Non-pigmented ciliary epithelial cell (primary cell): Measurements from ENCODE around the gene DDX46.
"Not testable (repeated sequence)": the region's sequence is repeated elsewhere in the genome, so short reads cannot be mapped to it uniquely, and the experiment has no call there.

ENCODE experiments used
- DNase-seq: peaks from one replicate; pipeline ENCODE4 v3.0.0-alpha.2; 2010; ENCODE audit warnings: low read depth

DDX46 gene

DNA sequence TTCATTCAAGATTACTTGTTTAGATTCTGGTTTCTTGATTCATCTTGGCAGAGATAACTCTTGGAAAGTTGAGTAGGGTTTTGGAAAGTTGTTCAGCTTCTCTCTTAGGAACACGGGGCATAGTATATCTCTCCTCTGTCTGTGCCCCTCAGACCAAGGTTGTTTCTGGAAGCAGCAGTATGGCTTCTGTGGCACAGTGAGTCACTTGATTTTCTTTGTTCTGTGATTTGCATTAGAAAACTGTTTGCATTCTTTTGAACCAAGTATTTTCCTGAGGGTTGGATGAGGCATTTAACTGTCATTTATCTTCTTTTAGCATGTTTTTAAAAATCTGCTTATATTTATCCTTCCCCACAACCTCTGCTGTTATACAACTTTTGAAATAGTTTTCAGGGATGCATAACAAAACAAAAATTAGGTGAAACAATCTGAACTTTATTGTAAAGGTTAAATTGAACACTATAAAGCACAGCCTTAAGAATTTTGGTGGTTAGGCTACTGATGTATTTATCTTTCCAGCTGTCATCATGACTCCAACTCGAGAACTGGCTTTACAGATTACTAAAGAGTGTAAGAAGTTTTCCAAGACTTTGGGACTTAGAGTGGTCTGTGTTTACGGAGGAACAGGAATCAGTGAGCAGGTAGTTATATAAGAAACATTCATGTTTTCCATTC is 26.5 kb downstream of the DDX46 start:
- DNase-seq: no peak

DNA sequence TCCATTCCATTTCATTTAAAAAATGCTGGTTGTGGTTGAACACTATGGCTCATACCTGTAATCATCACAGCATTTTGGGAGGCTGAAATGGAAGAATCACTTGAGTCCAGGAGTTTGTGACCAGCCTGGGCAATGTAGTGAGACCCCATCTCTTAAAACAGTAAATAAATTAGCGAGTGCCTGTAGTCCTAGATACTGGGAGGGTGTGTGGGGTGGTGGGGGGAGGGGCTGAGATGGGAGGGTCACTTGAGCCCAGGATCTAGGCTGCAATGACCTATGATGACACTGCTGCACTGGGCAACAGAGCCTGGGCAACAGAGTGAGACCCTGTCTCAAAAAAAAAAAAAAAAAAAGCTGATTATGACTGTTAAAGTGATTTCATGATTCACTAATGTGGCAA is 29.1 kb downstream of the DDX46 start:
- DNase-seq: no peak

DNA sequence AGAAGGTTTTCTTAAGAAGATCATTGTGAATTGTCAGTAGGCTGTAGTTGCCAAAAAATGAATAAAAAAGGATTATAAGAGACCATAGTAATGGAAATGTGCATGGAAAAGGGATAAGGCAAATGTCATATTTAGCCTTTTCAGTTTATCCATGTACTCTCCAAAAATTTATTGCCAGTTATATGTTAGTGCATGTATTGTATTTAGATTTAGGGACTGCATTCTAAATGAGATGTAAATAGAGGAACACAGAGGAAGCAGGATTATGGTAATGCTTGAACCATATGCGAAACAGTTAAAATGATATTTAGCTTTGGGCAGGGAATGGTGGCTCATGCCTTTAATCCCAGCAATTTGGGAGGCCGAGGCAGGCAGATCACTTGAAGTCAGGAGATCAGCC is 33.0 kb downstream of the DDX46 start:
- DNase-seq: no peak

DNA sequence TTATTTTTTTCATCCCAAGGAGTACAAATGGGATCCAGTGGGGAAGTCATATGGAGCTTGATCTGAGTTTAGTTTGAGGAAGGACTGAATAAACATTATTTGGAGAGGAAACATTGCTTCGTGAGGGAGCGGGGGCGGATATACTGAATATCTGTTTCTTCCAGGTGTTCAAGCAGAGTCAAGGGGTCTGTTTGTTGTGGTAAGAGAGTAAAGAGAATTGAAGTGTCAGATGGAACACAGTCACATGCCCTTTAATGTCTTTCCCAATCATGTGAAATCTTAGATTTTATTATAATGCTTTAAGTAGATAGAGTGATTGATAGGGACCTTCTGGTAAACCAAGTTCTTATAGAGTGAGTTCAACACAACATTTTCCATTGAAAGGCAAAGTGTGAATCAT is 33.7 kb downstream of the DDX46 start:
- no peak for DNase-seq

DNA sequence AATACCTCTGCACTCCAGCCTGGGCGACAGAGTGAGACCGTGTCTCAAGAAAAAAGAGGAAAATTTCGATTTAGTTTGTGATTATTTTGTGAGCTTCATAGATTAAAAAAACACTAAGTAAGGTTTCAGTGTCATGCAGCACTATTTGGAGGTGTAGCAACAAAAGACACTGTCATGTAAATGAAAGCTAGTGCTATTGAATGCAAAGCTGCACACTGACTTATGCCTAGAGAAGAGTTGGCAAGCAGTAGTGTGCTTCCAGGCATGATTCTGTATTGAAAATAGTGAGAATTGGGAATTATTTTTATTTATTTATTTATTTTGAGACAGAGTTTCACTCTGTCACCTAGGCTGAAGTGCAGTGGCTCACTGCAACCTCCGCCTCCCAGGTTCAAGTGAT is 34.5 kb downstream of the DDX46 start:
- no peak for DNase-seq

DNA sequence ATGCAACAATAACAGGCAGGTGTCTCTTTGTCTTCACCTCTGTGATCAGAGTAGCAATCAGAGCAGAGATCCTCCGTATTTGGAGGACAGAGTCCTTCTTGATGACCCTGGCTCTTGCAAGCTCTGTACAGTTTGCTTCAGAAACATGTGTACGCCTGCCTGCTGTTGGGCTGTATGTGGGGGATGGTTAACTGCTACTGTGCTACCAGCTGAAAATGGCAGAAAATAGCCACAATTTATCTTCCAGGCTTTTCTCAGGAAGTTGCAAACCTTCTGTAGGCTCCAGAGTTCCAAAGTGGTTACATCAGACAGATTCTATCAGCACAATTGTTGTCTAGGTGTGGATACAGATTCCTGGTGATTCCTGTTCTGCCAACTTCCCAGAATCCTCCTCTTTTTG is 35.5 kb downstream of the DDX46 start:
- DNase-seq: peak; percentile 27

DNA sequence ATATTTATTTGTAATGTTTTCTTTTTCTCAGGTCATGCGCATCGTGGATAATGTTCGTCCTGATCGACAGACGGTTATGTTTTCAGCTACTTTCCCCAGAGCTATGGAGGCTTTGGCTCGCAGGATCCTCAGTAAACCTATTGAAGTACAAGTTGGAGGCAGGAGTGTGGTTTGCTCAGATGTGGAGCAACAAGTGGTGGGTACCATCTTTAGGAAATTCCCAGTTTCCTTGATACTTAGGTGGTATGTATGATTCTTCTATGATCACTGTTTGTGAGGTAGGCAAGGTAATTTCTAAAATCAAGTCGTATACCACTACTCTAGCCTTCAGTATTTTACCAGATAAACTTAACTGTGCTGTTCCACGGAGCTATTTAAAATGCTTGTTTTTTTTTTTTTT is 36.2 kb downstream of the DDX46 start:
- DNase-seq: no peak

DNA sequence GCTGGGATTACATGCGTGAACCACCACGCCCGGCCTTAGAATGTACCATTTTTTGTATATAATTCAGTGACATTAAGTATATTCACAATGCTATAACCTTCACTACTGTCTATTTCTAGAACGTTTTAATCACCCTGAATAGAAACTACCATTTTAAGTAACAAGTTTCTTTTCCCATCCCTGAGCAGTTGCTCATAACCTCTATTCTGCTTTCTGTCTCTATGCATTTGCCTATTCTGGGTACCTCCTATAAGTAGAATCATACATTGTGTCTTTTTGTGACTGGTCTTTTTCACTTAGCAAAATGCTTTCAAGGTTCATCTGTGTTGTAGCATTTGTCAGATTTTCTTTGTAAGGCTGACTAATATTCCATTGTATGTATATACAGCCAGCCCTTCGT is 39.9 kb downstream of the DDX46 start:
- DNase-seq: no peak

DNA sequence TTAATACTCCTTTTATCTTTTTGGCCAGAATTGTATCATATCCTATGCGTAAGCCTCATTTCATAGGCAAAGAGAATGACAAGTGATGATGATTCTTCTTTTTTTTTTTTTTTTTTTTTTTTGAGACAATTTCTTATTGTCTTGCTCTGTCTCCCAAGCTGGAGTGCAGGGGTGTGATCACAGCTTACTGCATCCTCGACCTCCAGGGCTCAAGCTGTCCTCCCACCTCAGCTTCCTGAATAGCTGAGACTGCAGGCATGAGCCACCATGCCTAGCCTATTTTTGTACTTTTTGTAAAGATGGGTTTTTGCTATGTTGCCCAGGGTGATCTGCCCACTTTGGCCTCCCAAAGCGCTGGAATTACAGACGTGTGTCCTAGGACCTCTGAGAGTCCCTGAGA is 45.2 kb downstream of the DDX46 start:
- no peak for DNase-seq

DNA sequence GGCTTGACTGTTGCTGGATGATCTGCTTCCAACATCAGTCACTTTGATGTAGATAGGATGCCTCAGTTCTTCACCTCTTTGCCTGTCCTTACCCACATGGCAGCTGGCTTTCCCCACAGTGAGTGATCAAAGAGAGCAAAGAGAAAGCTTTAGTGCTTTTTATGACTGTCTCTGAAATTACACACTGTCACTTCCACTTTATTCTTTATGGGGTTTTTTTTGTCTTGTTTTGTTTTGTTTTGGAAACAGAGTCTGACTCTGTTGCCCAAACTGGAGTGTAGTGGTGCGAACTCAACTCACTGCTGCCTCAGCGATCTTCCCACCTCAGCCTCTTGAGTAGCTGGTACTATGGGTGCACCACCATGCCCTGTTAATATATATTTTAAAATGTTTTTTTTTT is 54.8 kb downstream of the DDX46 start:
- no peak for DNase-seq

DNA sequence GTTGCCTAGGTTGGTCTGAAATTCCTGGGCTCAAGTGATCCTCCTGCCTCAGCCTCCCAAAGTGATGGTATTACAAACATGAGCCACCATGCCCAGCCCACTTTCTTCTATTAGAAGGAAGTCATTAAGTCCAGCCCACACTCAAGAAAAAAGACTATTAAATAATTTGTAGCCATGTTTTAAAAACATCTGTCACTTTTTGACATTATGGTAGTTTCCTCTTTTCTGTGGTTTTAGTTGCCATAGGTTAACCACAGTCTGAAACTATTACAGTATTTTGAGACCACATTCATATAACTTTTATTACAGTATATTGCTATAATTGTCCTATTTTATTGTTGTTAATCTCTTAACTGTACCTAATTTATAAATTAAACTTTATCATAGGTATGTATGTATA is 55.2 kb downstream of the DDX46 start:
- DNase-seq: no peak

DNA sequence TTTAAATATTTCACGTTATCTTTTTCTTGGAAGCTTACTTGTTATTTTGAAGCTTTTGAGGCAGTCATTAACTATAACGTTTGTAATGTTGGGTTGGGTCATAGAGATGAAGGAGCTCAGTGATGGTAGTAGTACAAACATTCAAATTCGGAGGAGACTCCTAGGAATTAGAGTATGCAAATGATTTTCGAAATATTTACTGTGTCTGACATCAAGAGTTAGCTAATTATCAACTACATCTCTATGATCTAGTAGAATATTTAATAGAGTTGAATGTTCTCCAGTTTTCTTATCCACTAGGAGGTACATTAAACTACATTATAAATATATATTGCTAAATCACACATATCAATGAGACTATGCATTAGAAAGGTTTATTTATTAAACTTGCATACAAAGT is 58.4 kb downstream of the DDX46 start:
- no peak for DNase-seq

DNA sequence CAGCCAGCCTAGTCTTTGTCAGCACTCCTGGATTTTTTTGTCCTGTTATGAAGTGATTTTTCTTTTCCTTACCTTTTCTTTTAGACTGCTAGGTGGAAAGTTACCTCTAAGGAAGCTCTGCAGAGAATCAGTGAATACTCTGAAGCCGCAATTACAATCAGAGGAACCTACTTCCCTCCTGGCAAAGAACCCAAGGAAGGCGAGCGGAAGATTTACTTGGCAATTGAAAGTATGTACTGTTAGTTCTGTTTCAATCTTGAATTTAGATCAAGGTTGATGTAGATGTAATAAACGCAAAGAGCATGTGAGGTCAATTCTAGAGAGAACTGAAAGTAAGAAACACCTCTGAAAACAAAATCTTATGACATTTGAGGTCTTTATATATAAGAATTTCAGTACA is 60.2 kb downstream of the DDX46 start:
- no peak for DNase-seq

DNA sequence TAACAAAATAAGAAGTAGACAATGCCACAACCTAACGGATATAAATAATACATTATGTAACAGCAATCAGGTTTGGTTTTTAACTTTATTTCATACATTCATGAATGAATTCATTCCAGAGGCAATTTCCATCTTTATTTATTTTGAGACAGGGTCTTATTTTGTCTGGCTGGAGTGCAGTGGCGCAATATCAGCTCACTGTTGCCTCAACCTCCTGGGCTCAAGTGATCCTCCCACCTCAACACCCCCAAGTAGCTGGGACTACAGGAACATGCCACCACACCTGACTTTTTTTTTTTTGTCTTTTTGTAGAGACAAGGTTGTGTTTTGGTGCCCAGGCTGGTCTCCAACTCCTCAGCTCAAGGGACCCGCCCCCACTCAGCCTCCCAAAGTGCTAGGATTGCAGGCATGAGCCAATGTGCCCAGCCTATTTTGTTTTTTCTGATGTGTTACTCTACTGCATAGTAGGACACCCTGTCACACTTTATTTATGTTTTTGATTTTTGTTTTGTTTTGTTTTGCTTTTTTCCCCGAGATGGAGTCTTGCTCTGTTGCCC is 60.9 kb downstream of the DDX46 start:
- no peak for DNase-seq

DNA sequence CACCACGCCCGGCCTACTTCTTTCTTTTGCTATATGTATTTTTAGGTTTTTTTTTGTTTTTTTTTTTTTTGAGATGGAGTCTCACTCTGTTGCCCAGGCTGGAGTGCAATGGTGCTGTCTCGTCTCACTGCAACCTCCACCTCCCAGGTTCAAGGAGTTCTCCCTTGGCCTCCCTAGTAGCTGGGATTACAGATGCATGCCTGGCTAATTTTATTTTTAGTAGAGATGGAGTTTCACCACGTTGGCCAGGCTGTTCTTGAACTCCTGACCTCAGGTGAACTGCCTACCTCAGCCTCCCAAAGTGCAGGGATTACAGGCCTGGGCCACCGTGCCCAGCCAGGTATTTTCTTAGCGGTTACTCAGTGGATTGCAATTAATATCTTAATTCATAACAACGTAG is 63.3 kb downstream of the DDX46 start:
- no peak for DNase-seq

DNA sequence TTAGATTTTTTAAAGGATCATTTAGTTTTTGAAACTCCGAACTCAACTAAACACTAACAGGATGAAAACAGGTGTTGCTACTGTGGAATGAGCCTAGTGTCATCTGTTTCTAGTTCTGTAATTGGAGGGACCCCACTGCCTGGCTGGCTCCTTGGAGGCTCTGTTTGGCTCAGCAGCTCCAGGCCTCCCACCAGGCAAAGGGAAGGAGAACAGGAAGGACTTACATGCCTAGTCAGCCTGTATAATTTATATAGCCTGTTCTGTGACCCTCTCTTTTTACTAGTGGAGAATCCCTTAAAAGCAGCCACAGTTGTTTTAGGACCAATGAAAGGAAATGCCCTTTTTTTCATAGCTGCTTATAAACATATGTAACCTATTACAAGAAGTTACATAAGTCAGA is 66.1 kb downstream of the DDX46 start:
- DNase-seq: no peak

DNA sequence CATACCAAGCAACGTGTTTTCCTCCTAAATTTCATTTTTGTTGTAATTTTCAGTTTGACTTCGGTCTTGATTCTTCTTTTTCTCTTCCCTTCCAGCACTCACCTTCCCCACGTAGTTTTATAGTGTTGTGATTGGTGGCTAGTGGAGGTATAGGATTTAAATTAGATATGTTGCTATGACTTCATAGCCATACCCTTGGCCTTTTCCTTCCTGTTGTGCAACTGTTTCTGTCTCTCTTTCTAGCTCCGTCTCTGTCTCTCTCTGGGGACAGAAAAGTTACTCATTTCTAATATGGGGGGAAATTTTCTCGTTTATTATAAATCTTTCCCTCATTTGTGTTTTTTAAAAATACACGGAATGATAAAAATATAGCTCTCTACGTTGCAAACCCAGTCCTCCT is 66.6 kb downstream of the DDX46 start:
- DNase-seq: no peak

DNA sequence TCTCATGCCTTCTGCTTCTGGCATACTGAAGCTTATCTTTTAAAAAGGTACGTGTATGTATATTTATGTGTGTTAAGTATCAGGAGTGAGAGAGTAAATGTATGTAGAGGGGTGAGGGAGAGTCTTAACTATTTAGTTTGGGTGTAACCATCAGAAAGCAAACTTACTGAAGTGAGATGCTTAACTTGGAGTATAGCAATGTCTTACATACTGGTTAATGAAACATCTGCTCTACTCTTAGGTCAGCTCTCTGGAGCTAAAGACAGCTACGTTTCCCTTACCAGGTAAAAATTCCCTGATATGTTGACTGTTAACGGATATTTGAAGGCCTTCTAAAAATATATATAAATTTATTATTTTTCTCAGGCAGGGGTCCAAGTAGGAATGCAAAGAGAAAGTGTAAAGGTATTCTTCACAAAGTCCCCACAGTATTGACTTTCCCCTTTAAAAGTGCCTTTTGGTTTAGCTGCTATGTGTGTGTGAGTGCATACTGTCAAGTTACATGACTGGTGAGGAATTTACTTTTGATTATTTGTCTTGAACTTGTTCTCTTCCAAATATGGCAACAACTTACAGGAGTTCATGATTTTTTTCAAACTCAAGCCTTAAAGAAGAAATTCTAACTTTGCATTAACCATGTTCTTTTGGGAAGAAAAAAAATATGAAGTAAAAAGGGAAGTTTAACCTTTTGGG is 74.9 kb downstream of the DDX46 start:
- DNase-seq: peak; percentile 44

DNA sequence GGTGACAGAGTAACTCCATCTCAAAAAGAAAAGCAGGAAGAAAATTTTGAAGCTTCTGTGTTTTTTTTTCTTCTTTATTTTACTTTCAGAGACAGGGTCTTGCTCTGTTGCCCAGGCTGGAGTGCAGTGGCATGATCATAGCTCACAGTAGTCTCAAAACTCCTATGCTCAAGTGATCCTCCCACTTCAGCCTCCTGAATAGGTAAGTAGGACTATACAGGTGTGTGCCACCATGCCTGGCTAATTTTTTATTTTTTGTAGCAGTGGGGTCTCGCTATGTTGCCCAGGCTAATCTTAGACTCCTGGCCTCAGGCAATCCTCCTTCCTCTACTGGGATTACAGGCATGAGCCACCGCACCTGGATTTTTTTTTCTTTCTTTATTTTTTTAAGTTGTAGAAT is 77.0 kb downstream of the DDX46 start:
- DNase-seq: no peak

DNA sequence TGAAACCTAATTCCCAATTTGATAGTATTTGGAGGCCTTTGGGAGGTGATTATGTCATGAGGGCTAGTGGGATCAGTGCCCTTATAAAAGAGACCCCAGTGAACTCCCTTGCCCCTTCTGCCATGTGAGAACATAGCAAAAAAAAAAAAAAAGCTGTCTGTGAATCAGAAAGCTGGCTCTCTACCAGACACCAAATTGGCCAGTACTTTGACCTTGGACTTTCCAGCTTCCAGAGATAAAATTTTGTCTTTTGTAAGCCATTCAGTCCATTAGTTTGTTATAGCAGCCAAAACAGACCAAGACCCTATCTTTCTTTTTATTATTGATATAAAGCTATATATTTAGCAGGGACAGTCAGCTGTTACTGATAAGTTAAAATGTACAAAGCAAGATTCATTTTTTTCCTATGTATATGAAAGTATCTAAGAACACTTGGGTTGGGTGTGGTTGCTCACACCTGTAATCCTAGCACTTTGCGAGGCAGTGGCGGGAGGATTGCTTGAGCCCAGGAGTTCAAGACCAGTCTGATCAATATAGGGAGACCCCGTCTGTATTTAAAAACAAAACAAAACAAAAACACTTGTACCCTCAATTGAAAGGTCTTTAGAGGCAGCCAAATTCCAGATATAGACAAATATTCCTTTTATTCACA is 79.1 kb downstream of the DDX46 start:
- no peak for DNase-seq

DNA sequence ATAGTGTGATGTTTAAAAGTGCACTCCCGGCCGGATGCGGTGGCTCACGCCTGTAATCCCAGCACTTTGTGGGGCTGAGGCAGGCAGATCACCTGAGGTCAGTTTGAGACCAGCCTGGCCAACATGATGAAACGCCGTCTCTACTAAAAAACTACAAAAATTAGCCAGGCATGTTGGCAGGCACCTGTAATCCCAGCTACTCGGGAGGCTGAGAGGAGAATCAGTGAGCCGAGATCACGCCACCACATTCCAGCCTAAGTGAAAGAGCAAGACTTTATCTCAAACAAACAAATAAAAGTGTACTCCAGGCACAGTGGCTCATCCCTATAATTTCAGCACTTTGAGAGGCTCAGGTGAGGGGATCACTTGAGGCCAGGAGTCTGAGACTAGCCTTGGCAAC is 79.8 kb downstream of the DDX46 start:
- DNase-seq: not testable (repeated sequence)

DNA sequence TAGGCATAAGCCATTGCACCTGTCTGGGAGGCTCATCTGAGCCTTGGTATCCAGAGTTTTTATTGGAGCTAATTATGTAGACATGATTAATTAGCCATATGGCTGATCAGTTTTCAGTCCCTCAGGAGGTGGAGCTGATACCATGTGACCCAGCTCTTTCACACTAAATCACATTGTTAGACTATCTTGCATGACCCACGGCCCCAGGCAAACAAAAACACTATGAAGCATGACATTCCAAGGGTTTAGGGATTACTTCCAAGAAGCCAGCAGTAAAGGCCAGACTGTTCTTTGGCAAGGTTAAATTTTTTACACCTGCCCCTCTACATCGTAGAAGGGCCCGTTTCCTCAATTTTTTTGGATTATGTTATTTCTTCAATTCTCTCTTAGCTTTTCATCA is 82.2 kb downstream of the DDX46 start:
- DNase-seq: no peak

DNA sequence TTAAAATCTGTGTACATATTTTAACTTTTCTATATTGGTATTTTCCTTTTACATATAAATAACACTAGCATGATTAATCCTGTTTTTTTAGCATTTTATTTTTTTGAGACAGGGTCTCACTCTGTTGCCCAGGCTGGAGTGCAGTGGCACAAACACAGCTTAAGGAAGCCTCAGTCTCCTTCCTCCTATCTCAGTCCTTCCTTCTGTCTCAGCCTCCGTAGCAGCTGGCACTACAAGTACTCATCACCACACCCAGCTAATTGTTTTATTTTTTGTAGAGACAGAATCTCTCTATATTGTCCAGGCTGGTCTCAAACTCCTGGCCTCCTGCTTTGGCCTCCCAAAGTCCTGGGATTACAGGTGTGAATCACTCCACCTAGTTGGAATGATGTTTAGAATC is 85.7 kb downstream of the DDX46 start:
- DNase-seq: no peak
